Stomach (tissue), 4 donors: ENCODE data around the gene ABCB8.

ENCODE experiments used
- POLR2A ChIP-seq, 4 donors: fragments of 450-650 bp; IDR thresholded peaks; one replicate each; pipeline ENCODE4 v1.6.1; 2016; ENCODE audit warnings: antibody characterized with exemption in 4 of 4, control low read depth in 2 of 4, mild to moderate bottlenecking in 1 of 4, moderate library complexity in 1 of 4
- POLR2AphosphoS5 ChIP-seq, 3 donors: sonication (generic); formaldehyde crosslinking; IDR thresholded peaks; one replicate each; pipeline ENCODE4 v1.6.1; 2016; ENCODE audit warnings: antibody characterized with exemption in 3 of 3
- TF ChIP-seq, protein P1 (sequence below), 7 experiments: fragments of 450-650 bp in 4 of 7; fragments of 200-600 bp in 3 of 7; sonication (generic) in 3 of 7; IDR thresholded peaks; one replicate each; pipeline ENCODE4 v1.5.1; 2016 to 2019; ENCODE audit warnings: antibody characterized with exemption in 7 of 7, control low read depth in 2 of 7, mild to moderate bottlenecking in 1 of 7

DNA sequence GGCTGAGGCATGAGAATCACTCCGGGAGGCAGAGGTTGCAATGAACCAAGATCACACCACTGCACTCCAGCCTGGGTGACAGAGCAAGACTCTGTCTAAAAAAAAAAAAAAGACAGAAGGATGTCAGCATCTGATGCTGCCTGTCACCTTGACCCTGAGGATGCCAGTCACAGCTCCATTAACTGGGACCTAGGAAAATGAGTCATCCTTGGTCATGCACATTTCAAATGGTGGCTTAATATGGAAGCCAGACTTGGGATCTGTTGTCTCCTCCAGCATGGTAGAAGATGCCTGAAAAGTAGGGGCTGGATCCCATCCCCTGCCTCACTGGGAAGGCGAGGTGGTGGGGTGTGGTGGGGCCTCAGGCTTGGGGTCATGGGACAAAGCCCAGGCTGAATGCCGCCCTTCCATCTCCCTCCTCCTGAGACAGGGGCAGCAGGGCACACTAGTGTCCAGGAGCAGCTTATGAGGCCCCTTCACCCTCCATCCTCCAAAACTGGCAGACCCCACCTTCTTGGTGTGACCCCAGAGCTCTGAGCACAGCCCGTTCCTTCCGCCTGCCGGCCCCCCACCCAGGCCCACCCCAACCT is 36.1 kb upstream of the ABCB8 start:
- TF ChIP-seq, protein P1, sequence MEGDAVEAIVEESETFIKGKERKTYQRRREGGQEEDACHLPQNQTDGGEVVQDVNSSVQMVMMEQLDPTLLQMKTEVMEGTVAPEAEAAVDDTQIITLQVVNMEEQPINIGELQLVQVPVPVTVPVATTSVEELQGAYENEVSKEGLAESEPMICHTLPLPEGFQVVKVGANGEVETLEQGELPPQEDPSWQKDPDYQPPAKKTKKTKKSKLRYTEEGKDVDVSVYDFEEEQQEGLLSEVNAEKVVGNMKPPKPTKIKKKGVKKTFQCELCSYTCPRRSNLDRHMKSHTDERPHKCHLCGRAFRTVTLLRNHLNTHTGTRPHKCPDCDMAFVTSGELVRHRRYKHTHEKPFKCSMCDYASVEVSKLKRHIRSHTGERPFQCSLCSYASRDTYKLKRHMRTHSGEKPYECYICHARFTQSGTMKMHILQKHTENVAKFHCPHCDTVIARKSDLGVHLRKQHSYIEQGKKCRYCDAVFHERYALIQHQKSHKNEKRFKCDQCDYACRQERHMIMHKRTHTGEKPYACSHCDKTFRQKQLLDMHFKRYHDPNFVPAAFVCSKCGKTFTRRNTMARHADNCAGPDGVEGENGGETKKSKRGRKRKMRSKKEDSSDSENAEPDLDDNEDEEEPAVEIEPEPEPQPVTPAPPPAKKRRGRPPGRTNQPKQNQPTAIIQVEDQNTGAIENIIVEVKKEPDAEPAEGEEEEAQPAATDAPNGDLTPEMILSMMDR (IDR thresholded peaks at IDR 0.05), result no peak
- no peak for TF ChIP-seq POLR2A (IDR thresholded peaks at IDR 0.05)
- TF ChIP-seq POLR2AphosphoS5 (IDR thresholded peaks at IDR 0.05), result no peak
